BE2C (cell line): ENCODE results near the gene PLEKHH2.
"Not testable (repeated sequence)": the region's sequence is repeated elsewhere in the genome, so short reads cannot be mapped to it uniquely, and the experiment has no call there.

Source experiments
- DNase-seq: peaks from one replicate; pipeline ENCODE4 v3.0.0-alpha.2; 2020
- H3K27me3 ChIP-seq: fragments of 250-450 bp; sonication (Bioruptor Pico); 2 replicates; pipeline ENCODE4 v1.5.1; 2020; ENCODE audit warnings: mild to moderate bottlenecking
- H3K36me3 ChIP-seq: fragments of 250-450 bp; sonication (Bioruptor Pico); 2 replicates; pipeline ENCODE4 v1.5.1; 2020; ENCODE audit warnings: mild to moderate bottlenecking
- H3K4me1 ChIP-seq: fragments of 250-450 bp; sonication (Bioruptor Pico); 2 replicates; pipeline ENCODE4 v1.5.1; 2020
- H3K4me3 ChIP-seq: 2 replicates; pipeline ENCODE4 v1.5.1; 2011; ENCODE audit warnings: low read depth, low read length
- H3K9me3 ChIP-seq: fragments of 250-450 bp; sonication (Bioruptor Pico); 2 replicates; pipeline ENCODE4 v1.5.1; 2020
- CTCF ChIP-seq: IDR thresholded peaks from 2 replicates; pipeline ENCODE4 v1.5.1; 2012; ENCODE audit warnings: mild to moderate bottlenecking, low read depth, low read length

Gene PLEKHH2

GRCh38 chr2:43634604-43635306 lies 2.3 kb upstream of the PLEKHH2 start:
- Histone ChIP-seq H3K4me1 (no peaks in the 10 kb centered on the region), H3K27me3 (peaks cover 27% of the 10 kb centered on the region), H3K4me3 (no peak overlapping the region), H3K36me3 (no peaks in the 10 kb centered on the region), H3K9me3 (no peaks in the 10 kb centered on the region)
- no peak for TF ChIP-seq CTCF
- DNase-seq: no peak

GRCh38 chr2:43636153-43636552 lies 907 bp upstream of the PLEKHH2 start:
- H3K9me3 ChIP-seq, H3K4me3 ChIP-seq, DNase-seq, H3K36me3 ChIP-seq, H3K4me1 ChIP-seq: not testable (repeated sequence)
- peaks cover 27% of the 10 kb centered on the region for H3K27me3 ChIP-seq

- DNase-seq: no peak
- H3K9me3 ChIP-seq: no peaks in the 10 kb centered on the region
- no peak for TF ChIP-seq CTCF
- no peaks in the 10 kb centered on the region for H3K4me1 ChIP-seq
- peak overlapping the region; percentile 63 for H3K4me3 ChIP-seq
- H3K36me3 ChIP-seq: no peaks in the 10 kb centered on the region
- H3K27me3 ChIP-seq: peaks cover 27% of the 10 kb centered on the region
These were observed 439 bp upstream of the PLEKHH2 start for GRCh38 chr2:43636621-43637020.

GRCh38 chr2:43642363-43642762 lies 5.3 kb downstream of the PLEKHH2 start:
- no peaks in the 10 kb centered on the region; the same call in 1 of the 2 replicates for H3K9me3 ChIP-seq
- no peak for DNase-seq
- no peak overlapping the region for H3K4me3 ChIP-seq
- H3K36me3 ChIP-seq: no peaks in the 10 kb centered on the region
- H3K4me1 ChIP-seq: no peaks in the 10 kb centered on the region
- TF ChIP-seq CTCF: no peak
- H3K27me3 ChIP-seq: peaks cover 43% of the 10 kb centered on the region

- no peaks in the 10 kb centered on the region for H3K36me3 ChIP-seq
- no peak overlapping the region for H3K4me3 ChIP-seq
- TF ChIP-seq CTCF: no peak
These were observed 6.6 kb downstream of the PLEKHH2 start for GRCh38 chr2:43643680-43644079.

GRCh38 chr2:43648994-43649701 lies 12.1 kb downstream of the PLEKHH2 start:
- no peak for TF ChIP-seq CTCF
- no peak overlapping the region for H3K4me3 ChIP-seq
- no peaks in the 10 kb centered on the region for H3K4me1 ChIP-seq
- H3K9me3 ChIP-seq: no peaks in the 10 kb centered on the region; the same call in 1 of the 2 replicates
- no peaks in the 10 kb centered on the region for H3K36me3 ChIP-seq
- H3K27me3 ChIP-seq: peaks cover 45% of the 10 kb centered on the region
- no peak for DNase-seq

More at GRCh38 chr2:43643680-43644079, 6.6 kb downstream of the PLEKHH2 start:
- H3K27me3 ChIP-seq: peaks cover 36% of the 10 kb centered on the region
- H3K9me3 ChIP-seq: no peaks in the 10 kb centered on the region; the same call in 1 of the 2 replicates
- H3K4me1 ChIP-seq: no peaks in the 10 kb centered on the region
- no peak for DNase-seq
